Type B pancreatic cell (in vitro differentiated cells): ENCODE results near the gene SVIL. TPM values are rescaled to one million over a fixed set of nuclear protein-coding genes. Genes with fewer than 3 reads are reported as not detected.

Experiments
- DNase-seq: peaks from one replicate; pipeline ENCODE4 v3.0.0; 2021; ENCODE audit warnings: mixed read lengths; ENCODE audit not compliant: unreplicated experiment; ENCODE audit errors: extremely low spot score
- H3K27ac Mint-ChIP-seq: 2 replicates; pipeline ENCODE4 v1.8.0; 2021; ENCODE audit warnings: mild to moderate bottlenecking, mixed read lengths
- H3K27me3 Mint-ChIP-seq: 2 replicates; pipeline ENCODE4 v1.8.0; 2021; ENCODE audit warnings: mixed read lengths
- H3K36me3 Mint-ChIP-seq: 2 replicates; pipeline ENCODE4 v1.8.0; 2021; ENCODE audit warnings: mixed read lengths
- H3K4me1 Mint-ChIP-seq: one replicate; pipeline ENCODE4 v1.8.0; 2021; ENCODE audit warnings: mixed read lengths; ENCODE audit not compliant: unreplicated experiment
- H3K4me3 Mint-ChIP-seq: 2 replicates; pipeline ENCODE4 v1.8.0; 2021; ENCODE audit warnings: mild to moderate bottlenecking, mixed read lengths
- H3K9me3 Mint-ChIP-seq: 2 replicates; pipeline ENCODE4 v1.8.0; 2021; ENCODE audit warnings: mixed read lengths
- total RNA-seq: library from RNA; stranded (reverse); gene quantifications from 2 replicates; pipeline ENCODE4 v1.2.1, GENCODE V29; 2021; ENCODE audit warnings: low replicate concordance
- TF ChIP-seq, protein P1 (sequence below): fragments of 200-600 bp; sonication (generic); conservative IDR thresholded peaks from 2 replicates; pipeline ENCODE4 v1.5.0; 2021; ENCODE audit warnings: antibody characterized with exemption, mild to moderate bottlenecking

SVIL gene
- total RNA-seq, 1 donor from 2014 or later: 171 TPM

DNA sequence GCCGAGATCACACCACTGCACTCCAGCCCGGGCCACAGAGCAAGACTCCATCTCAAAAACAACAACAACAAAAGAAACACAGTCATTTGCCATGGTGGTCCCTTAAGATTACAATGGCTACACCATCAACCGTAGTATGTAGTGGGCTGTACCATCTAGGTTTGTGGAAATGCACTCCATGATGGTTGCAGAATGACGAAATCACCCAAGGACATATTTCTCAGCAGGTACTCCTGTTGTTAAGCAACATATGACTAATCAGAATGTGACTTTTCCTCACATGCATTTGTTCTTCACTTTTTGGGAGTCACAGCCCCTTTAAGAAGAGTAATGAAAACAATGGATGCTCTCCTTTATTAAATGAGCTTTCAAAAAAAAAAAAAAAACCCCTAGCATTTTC is 11.0 kb downstream of the SVIL start:
- Mint-ChIP-seq H3K27me3 (no peaks in the 10 kb centered on the region), H3K27ac (no peak overlapping the region), H3K4me1 (peaks cover 43% of the 10 kb centered on the region), H3K36me3 (peaks cover 35% of the 10 kb centered on the region), H3K4me3 (no peak overlapping the region), H3K9me3 (no peaks in the 10 kb centered on the region)
- no peak for DNase-seq
- TF ChIP-seq, protein P1, sequence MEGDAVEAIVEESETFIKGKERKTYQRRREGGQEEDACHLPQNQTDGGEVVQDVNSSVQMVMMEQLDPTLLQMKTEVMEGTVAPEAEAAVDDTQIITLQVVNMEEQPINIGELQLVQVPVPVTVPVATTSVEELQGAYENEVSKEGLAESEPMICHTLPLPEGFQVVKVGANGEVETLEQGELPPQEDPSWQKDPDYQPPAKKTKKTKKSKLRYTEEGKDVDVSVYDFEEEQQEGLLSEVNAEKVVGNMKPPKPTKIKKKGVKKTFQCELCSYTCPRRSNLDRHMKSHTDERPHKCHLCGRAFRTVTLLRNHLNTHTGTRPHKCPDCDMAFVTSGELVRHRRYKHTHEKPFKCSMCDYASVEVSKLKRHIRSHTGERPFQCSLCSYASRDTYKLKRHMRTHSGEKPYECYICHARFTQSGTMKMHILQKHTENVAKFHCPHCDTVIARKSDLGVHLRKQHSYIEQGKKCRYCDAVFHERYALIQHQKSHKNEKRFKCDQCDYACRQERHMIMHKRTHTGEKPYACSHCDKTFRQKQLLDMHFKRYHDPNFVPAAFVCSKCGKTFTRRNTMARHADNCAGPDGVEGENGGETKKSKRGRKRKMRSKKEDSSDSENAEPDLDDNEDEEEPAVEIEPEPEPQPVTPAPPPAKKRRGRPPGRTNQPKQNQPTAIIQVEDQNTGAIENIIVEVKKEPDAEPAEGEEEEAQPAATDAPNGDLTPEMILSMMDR: no peak

DNA sequence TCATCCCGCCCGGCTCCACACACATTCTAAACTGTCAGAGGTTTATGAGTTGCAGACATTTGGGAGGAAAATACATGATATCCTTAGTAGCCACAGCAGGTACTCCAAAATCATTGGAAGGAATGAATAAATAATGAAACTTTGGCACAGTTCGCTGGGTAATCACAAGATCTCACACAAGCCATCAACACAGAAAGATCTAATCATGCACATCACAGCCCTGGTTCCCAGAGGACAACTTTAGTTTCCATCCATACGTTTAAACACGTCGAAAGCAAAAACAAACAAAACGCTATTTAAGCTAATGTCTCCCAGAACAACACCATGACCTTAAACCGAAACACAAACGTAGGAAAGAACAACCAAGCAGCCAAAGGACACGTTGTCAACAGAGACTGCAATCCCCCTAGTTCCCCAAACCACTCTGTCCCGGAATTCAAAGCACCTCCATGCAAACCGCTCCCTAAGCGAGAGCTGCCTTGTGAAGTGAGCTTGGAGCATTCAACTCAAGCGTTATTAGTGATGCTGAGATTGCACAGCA is 12.3 kb downstream of the SVIL start:
- Mint-ChIP-seq H3K27ac (peak overlapping the region; percentile 50), H3K4me1 (peaks cover 51% of the 10 kb centered on the region), H3K27me3 (no peaks in the 10 kb centered on the region), H3K9me3 (no peaks in the 10 kb centered on the region), H3K36me3 (peaks cover 35% of the 10 kb centered on the region), H3K4me3 (no peak overlapping the region)
- peak; percentile 16 for DNase-seq
- TF ChIP-seq, protein P1: no peak

DNA sequence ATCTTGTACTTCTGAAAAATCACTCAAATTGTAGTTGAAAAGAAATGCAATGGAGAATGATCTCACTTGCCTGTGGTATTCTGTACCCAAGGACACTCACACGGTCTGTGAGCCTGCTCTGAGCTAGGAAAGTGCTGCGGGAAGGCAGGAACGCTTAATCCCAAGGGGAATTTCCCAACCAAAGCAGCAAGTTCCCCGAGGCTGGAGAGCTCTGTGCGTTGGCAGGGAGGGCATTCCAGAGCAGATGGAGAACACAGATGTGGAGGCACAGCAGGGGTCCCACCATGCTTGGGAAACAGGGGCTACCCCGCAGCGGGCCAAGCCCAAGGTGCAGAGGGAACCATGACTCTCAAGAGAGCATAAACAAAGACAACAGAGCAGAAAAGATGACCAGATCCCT is 13.6 kb downstream of the SVIL start:
- Mint-ChIP-seq H3K9me3 (no peaks in the 10 kb centered on the region), H3K27me3 (no peaks in the 10 kb centered on the region), H3K27ac (peak overlapping the region; percentile 86), H3K36me3 (peaks cover 35% of the 10 kb centered on the region), H3K4me1 (peaks cover 51% of the 10 kb centered on the region), H3K4me3 (peak overlapping the region; percentile 52)
- TF ChIP-seq, protein P1: no peak
- DNase-seq: peak; percentile 54

DNA sequence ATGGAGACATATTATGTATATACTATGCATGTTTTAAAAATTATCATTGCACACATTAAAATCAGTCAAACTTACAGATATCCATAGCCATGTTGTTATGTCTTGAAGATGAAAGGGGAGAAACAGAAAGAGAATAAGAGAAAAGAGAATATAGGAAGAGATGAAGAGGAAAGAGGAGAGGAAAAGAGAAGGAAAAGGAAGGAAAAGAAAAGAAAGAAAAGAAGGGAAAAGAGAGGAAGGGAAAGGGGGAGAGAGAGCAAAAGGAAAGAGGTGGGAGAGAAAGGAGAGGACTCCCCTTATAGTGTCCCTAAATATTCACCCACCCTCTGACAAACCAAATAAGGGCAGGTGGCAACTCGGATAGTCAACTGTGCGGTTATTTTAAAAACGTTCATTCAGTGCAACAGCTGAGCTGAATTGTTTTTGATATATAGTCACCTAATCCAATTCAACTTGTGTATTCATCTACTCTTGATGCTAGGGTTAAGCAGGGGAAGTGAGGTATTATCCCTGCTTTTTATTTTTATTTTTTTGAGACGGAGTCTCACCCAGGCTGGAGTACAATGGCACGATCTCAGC is 14.6 kb downstream of the SVIL start:
- H3K4me3 Mint-ChIP-seq: no peak overlapping the region
- H3K4me1 Mint-ChIP-seq: peaks cover 57% of the 10 kb centered on the region
- DNase-seq: no peak
- no peaks in the 10 kb centered on the region for H3K27me3 Mint-ChIP-seq
- peaks cover 29% of the 10 kb centered on the region for H3K36me3 Mint-ChIP-seq
- no peaks in the 10 kb centered on the region for H3K9me3 Mint-ChIP-seq
- H3K27ac Mint-ChIP-seq: no peak overlapping the region
- TF ChIP-seq, protein P1: no peak

DNA sequence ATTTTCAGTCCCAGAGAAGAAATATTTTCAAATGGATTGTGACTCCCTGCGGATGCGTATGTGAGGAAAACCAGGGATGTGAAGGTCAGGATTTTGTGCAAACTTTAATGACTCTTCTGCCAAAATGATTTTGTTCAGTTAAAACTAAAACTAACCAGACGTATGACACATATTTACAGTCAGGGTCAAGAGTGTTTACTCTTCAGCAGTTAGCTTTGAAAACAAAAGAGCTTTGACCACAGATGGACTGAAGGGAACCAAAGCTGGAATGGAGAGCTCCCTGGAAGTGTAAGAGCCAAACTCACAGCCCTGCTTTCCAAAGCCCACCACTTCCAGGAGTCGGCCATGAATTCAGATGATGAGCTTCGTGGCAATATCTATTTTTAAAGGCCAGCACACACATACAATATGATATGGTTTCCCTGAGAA is 15.5 kb downstream of the SVIL start:
- peak overlapping the region; percentile 50 for H3K4me3 Mint-ChIP-seq
- H3K9me3 Mint-ChIP-seq: no peaks in the 10 kb centered on the region
- peaks cover 27% of the 10 kb centered on the region for H3K36me3 Mint-ChIP-seq
- H3K27me3 Mint-ChIP-seq: no peaks in the 10 kb centered on the region
- peaks cover 52% of the 10 kb centered on the region for H3K4me1 Mint-ChIP-seq
- TF ChIP-seq, protein P1: no peak
- peak; percentile 1 for DNase-seq
- peak overlapping the region; percentile 86 for H3K27ac Mint-ChIP-seq
